K562 (cell line): ENCODE results near the gene ASCC1. TPM values are rescaled to one million over a fixed set of nuclear protein-coding genes. Genes with fewer than 3 reads are reported as not detected.
A peak's percentile ranks its signal among the peaks of the same experiment; 100 is the strongest.

Experiments used
- ATAC-seq: fragments of 200-7000 bp; cut with Tn5 transposase; 3 replicates; pipeline ENCODE4 v1.9.1; 2020; ENCODE audit warnings: moderate library complexity
- BruUV-seq: library from RNA; stranded (reverse); fragments of 400-500 nt; replicated peaks from 2 replicates; lab custom pipeline; 2021; lab: Mats Ljungman, UMichigan
- CTCF ChIA-PET: fragments of 300-600 bp; formaldehyde crosslinking; extraction: SDS; loops from one replicate; lab custom pipeline; 2021; ENCODE audit warnings: low intra/inter-chr PET ratio; lab: Yijun Ruan, JAX
- POLR2A ChIA-PET: fragments of 300-600, 350-650 bp; sonication (Branson Sonifier 250); formaldehyde crosslinking; extraction: SDS; loops from one replicate; lab custom pipeline; 2021; ENCODE audit warnings: antibody characterized with exemption, inconsistent platforms; lab: Yijun Ruan, JAX
- DNase-seq, 4 experiments: peaks; one replicate each; pipeline versions ENCODE4 v3.0.0 to v3.0.0-alpha.2; 2011 to 2018; ENCODE audit warnings: low spot score in 3 of 4, mixed read lengths in 3 of 4; ENCODE audit errors: extremely low read depth in 1 of 4
- FAIRE-seq: peaks from 2 replicates; lab custom pipeline; 2011; peaks lifted over from hg19 to GRCh38; lab: Jason Lieb, UNC
- H2AFZ ChIP-seq: 2 replicates; pipeline ENCODE4 v1.6.0; 2011; ENCODE audit warnings: low read depth, low read length, control low read depth, inconsistent platforms
- H3K27ac ChIP-seq: fragments of 200-600 bp; 3 replicates; pipeline ENCODE4 v1.8.0; 2011; ENCODE audit warnings: low read depth, mild to moderate bottlenecking, control low read depth, inconsistent platforms, low read length, moderate library complexity, mixed read lengths; ENCODE audit errors: extremely low read depth
- H3K27me3 ChIP-seq, 2 experiments: fragments of 300-600 bp in 1 of 2; 2 replicates in 1 of 2; 3 replicates in 1 of 2; pipeline versions ENCODE4 v1.6.0 to v1.8.0; 2011; ENCODE audit warnings: inconsistent platforms in 2 of 2, low read length in 2 of 2, mild to moderate bottlenecking in 1 of 2, mixed read lengths in 1 of 2, moderate library complexity in 1 of 2; ENCODE audit not compliant: control insufficient read depth in 2 of 2, insufficient read depth in 2 of 2
- H3K36me3 ChIP-seq: fragments of 300-600 bp; 3 replicates; pipeline ENCODE4 v1.8.0; 2011; ENCODE audit warnings: mild to moderate bottlenecking, low read length, inconsistent platforms; ENCODE audit not compliant: control insufficient read depth, insufficient read depth
- H3K4me1 ChIP-seq, 2 experiments: fragments of 200-600 bp in 1 of 2; replicated peaks in 1 of 2; 2 replicates in 1 of 2; 3 replicates in 1 of 2; pipeline versions ENCODE4 v1.5.1 to v1.8.0; 2011; ENCODE audit warnings: inconsistent platforms in 2 of 2, low read length in 2 of 2, mild to moderate bottlenecking in 1 of 2, mixed read lengths in 1 of 2, moderate library complexity in 1 of 2; ENCODE audit not compliant: control insufficient read depth in 2 of 2, insufficient read depth in 2 of 2
- H3K4me2 ChIP-seq: 2 replicates; pipeline ENCODE4 v1.6.1; 2011; ENCODE audit warnings: low read length, control low read depth, inconsistent platforms, mixed read lengths; ENCODE audit not compliant: insufficient read depth
- H3K4me3 ChIP-seq: fragments of 200-600 bp; sonication (generic), shearing (Covaris generic); 2 replicates; pipeline ENCODE4 v1.5.1; 2016; ENCODE audit warnings: control low read depth, inconsistent platforms
- H3K79me2 ChIP-seq: fragments of 200-600 bp; 3 replicates; pipeline ENCODE4 v1.8.0; 2011; ENCODE audit warnings: low read length, inconsistent platforms; ENCODE audit not compliant: control insufficient read depth, insufficient read depth
- H3K9ac ChIP-seq, 2 experiments: 2 replicates each; pipeline versions ENCODE4 v1.6.0 to v1.6.1; 2011; ENCODE audit warnings: low read depth in 2 of 2, low read length in 2 of 2, control low read depth in 1 of 2, inconsistent platforms in 1 of 2, mild to moderate bottlenecking in 1 of 2, mixed read lengths in 1 of 2; ENCODE audit not compliant: insufficient read depth in 1 of 2
- H3K9me1 ChIP-seq: one replicate; pipeline ENCODE4 v1.6.0; 2011; ENCODE audit warnings: inconsistent platforms, mild to moderate bottlenecking, low read length, moderate library complexity; ENCODE audit not compliant: control insufficient read depth, insufficient read depth
- H3K9me3 ChIP-seq: replicated peaks from 2 replicates; pipeline ENCODE4 v1.5.1; 2011; ENCODE audit warnings: low read depth, low read length, inconsistent platforms; ENCODE audit not compliant: control insufficient read depth, insufficient read depth
- H4K20me1 ChIP-seq: replicated peaks from 2 replicates; pipeline ENCODE4 v1.6.1; 2011; ENCODE audit warnings: low read length, inconsistent platforms, mixed read lengths; ENCODE audit not compliant: control insufficient read depth, insufficient read depth
- BRF1 ChIP-seq: IDR thresholded peaks from 3 replicates; pipeline ENCODE4 v1.6.1; 2011; ENCODE audit warnings: borderline replicate concordance, mild to moderate bottlenecking; ENCODE audit not compliant: insufficient read length; ENCODE audit errors: extremely low read depth
- GATAD2B ChIP-seq: fragments of 450-650 bp; IDR thresholded peaks from 2 replicates; pipeline ENCODE4 v1.6.1; 2017; ENCODE audit warnings: mild to moderate bottlenecking, borderline replicate concordance
- KDM1A ChIP-seq, 2 experiments: fragments of 450-650 bp; IDR thresholded peaks; 2 replicates each; pipeline ENCODE4 v1.6.1; 2016; ENCODE audit warnings: mild to moderate bottlenecking in 2 of 2
- KDM4B ChIP-seq, 2 experiments: fragments of 450-650 bp in 1 of 2; sonication (generic) in 1 of 2; IDR thresholded peaks; 2 replicates each; pipeline ENCODE4 v1.6.1; 2016 to 2017; ENCODE audit warnings: borderline replicate concordance in 2 of 2, antibody characterized with exemption in 1 of 2, low read depth in 1 of 2, mild to moderate bottlenecking in 1 of 2
- SMAD1 ChIP-seq: fragments of 150-350 bp; IDR thresholded peaks from 2 replicates; pipeline ENCODE4 v1.6.1; 2014; ENCODE audit warnings: low read length, low read depth; ENCODE audit not compliant: partially characterized antibody
- SREBF2 ChIP-seq: sonication (generic); formaldehyde crosslinking; IDR thresholded peaks from 2 replicates; pipeline ENCODE4 v1.4.0; 2020; ENCODE audit warnings: mild to moderate bottlenecking, missing genetic modification reagents
- ZBTB43 ChIP-seq: sonication (generic); formaldehyde crosslinking; IDR thresholded peaks from 2 replicates; pipeline ENCODE4 v1.8.0; 2023; ENCODE audit warnings: mild to moderate bottlenecking, missing genetic modification reagents
- ZNF174 ChIP-seq: fragments of 250-450 bp; sonication (Bioruptor Pico); IDR thresholded peaks from 2 replicates; pipeline ENCODE4 v1.4.0; 2020; ENCODE audit warnings: mild to moderate bottlenecking
- ZNF253 ChIP-seq: fragments of 250-450 bp; sonication (Bioruptor Pico); conservative IDR thresholded peaks from 2 replicates; pipeline ENCODE4 v1.6.1; 2021; ENCODE audit warnings: mild to moderate bottlenecking
- ZNF384 ChIP-seq: IDR thresholded peaks from 2 replicates; pipeline ENCODE4 v1.6.1; 2012; ENCODE audit warnings: low read depth, low read length, improper control_type of control experiment
- ZNF518B ChIP-seq: fragments of 250-450 bp; sonication (Bioruptor Pico); IDR thresholded peaks from 2 replicates; pipeline ENCODE4 v1.5.0; 2021; ENCODE audit warnings: mild to moderate bottlenecking, moderate library complexity
- WGBS: fragments of 100-300 bp; shearing (Covaris generic); methylation state at CpG from one replicate; pipeline ENCODE4 v1.1.6; 2016; ENCODE audit warnings: low coverage, mixed read lengths; ENCODE audit not compliant: insufficient coverage; ENCODE audit errors: missing lambda C conversion rate; 5-methylcytosine and 5-hydroxymethylcytosine counted together
- in situ Hi-C: fragments of 300-500 bp; cut with MboI; formaldehyde crosslinking; loops from 4 replicates; pipeline ENCODE4 v1.15.0; 2018; ENCODE audit warnings: inconsistent platforms, mixed read lengths
- intact Hi-C: fragments of 100-400 bp; cut with micrococcal nuclease; formaldehyde crosslinking; loops from 2 replicates; pipeline ENCODE4 v1.14.2; 2022
- polyA plus RNA-seq, 8 experiments: library from polyadenylated mRNA; depleted of rRNA in 4 of 8; stranded (reverse) in 5 of 8; unstranded in 3 of 8; fragments of >200 nt; fragmentation: Nextera tagmentation in 2 of 8; fragmentation: Illumina TruSeq in 1 of 8; extraction: Ambion mirVana in 2 of 8; extraction: Trizol in 1 of 8; gene quantifications; 2 replicates each; pipeline versions ENCODE4 v1.2.1 to v1.2.3, GENCODE V29; 2011 to 2014; ENCODE audit warnings: inconsistent platforms in 1 of 8, missing spikeins in 1 of 8
- total RNA-seq, 7 experiments: library from RNA; depleted of rRNA in 6 of 7; stranded (reverse); fragments of >200 nt in 6 of 7; fragmentation: Illumina TruSeq in 2 of 7; extraction: Trizol in 2 of 7; gene quantifications; 2 replicates each; pipeline versions ENCODE4 v1.2.1 to v1.2.3, GENCODE V29; 2011 to 2021; ENCODE audit warnings: low replicate concordance in 1 of 7

ASCC1 gene
- total and polyA plus RNA-seq, 9 of the 15 experiments (the other 6 are each of a cell fraction or from before 2014, with no cell fraction given), result 31.7 to 73.3 (median 52.8) TPM

GRCh38 chr10:72260976-72261783 is 45.1 kb upstream of the ASCC1 start:
- peak overlapping the region; percentile 87 for H3K4me2 ChIP-seq
- FAIRE-seq, result peak; percentile 80
- H3K4me3 ChIP-seq, result peak overlapping the region; percentile 54
- H3K27me3 ChIP-seq, result no peaks in the 10 kb centered on the region
- ATAC-seq, result peak; percentile 69
- TSS peak; percentile 97 for BruUV-seq
- peak; percentile 50 to 81 (median 62) for DNase-seq
- H3K36me3 ChIP-seq, result no peaks in the 10 kb centered on the region
- H2AFZ ChIP-seq, result peak overlapping the region; percentile 96
- ChIA-PET CTCF (no interaction called here), POLR2A (interaction anchor here (0.5 to 15.0 kb wide), 18 partner anchors 9 to 1251 kb away, joined by 3 to 277 read pairs (median 4); partner anchors contain the start of gene DDIT4)
- no peaks in the 10 kb centered on the region for H3K9me3 ChIP-seq
- under 1% methylated on average over 26 of the region's 30 CpGs for WGBS
- peaks cover 46 to 56% of the 10 kb centered on the region in 2 experiments for H3K4me1 ChIP-seq
- no peaks in the 10 kb centered on the region for H3K79me2 ChIP-seq
- peak overlapping the region; percentile 94 for H3K27ac ChIP-seq
- peak overlapping the region; percentile 79 to 94 for H3K9ac ChIP-seq
- intact Hi-C loops (loop anchor here (1.0 to 2.0 kb wide), 2 partner anchors 11 to 16 kb away; no protein-coding TSS in a partner anchor), in situ Hi-C loops (no loop called here)
- no peaks in the 10 kb centered on the region for H4K20me1 ChIP-seq
- no peaks in the 10 kb centered on the region for H3K9me1 ChIP-seq
- TF ChIP-seq BRF1, result no peak
- no peak for TF ChIP-seq ZNF518B (CRISPR knock-in tag)
- TF ChIP-seq SMAD1, result peak; percentile 68
- no peak for TF ChIP-seq ZBTB43 (CRISPR knock-in tag)
- no peak for TF ChIP-seq ZNF253 (CRISPR knock-in tag)
- peak; percentile 65 to 67; a peak in 2 of 4 replicates for TF ChIP-seq KDM1A (IDR thresholded peaks at IDR 0.05)
- 0 out of 4 replicates have a peak, but pooled peaks of 1 of the 2 experiments have one; percentile 25 for TF ChIP-seq KDM4B (IDR thresholded peaks at IDR 0.05; ENCODE audit: borderline replicate concordance in 2 of 2, low read depth in 1 of 2)
- TF ChIP-seq ZNF174 (CRISPR knock-in tag), result no peak
- TF ChIP-seq SREBF2 (CRISPR knock-in tag), result peak; percentile 47; the same call in 1 of the 2 replicates
- TF ChIP-seq ZNF384, result no peak
- TF ChIP-seq GATAD2B, result peak; percentile 68; the same call in 1 of the 2 replicates
